ENCODE data around the gene DAGLA. TPM values are rescaled to one million over a fixed set of nuclear protein-coding genes. Genes with fewer than 3 reads are reported as not detected.

The DAGLA gene
- total RNA-seq, 1 experiment from 2014 or later: 8.6 TPM

GRCh38 chr11:61771195-61771894 lies 91.2 kb downstream of the DAGLA start:
- CTCF ChIA-PET: no interaction called here
- no peak for TF ChIP-seq EZH2phosphoT487 (IDR thresholded peaks at IDR 0.05; ENCODE audit: borderline replicate concordance, low read length)
- no peak for TF ChIP-seq EZH2 (IDR thresholded peaks at IDR 0.05; ENCODE audit: low read length, unreplicated experiment)
- no peak for TF ChIP-seq CTCF (conservative IDR thresholded peaks at IDR 0.05; ENCODE audit: low read depth, low read length)

GRCh38 chr11:61771985-61772455 lies 91.8 kb downstream of the DAGLA start:
- H2AFZ ChIP-seq (ENCODE audit: low read length): no peak overlapping the region
- no peaks in the 10 kb centered on the region for H3K27me3 ChIP-seq (ENCODE audit: low read length)
- ATAC-seq (no peak), DNase-seq (no peak)
- H3F3A ChIP-seq (ENCODE audit: low read length, unreplicated experiment): no peaks in the 10 kb centered on the region
- H3K27ac ChIP-seq (ENCODE audit: low read length): no peak overlapping the region
- TF ChIP-seq EZH2 (IDR thresholded peaks at IDR 0.05; ENCODE audit: low read length, unreplicated experiment) (no peak), CTCF (conservative IDR thresholded peaks at IDR 0.05; ENCODE audit: low read depth, low read length) (no peak), EZH2phosphoT487 (IDR thresholded peaks at IDR 0.05; ENCODE audit: borderline replicate concordance, low read length) (no peak)
- no peak overlapping the region for H3K9ac ChIP-seq (ENCODE audit: low read length)
- H3K4me3 ChIP-seq (ENCODE audit: low read length): no peak overlapping the region
- H3K4me1 ChIP-seq (ENCODE audit: insufficient read depth, low read length): no peaks in the 10 kb centered on the region
- no peaks in the 10 kb centered on the region for H3K79me2 ChIP-seq (ENCODE audit: low read length)
- H3K9me2 ChIP-seq (replicated peaks; ENCODE audit: low read length): no peaks in the 10 kb centered on the region
- no peaks in the 10 kb centered on the region for H3K9me3 ChIP-seq (ENCODE audit: low read length)
- no peaks in the 10 kb centered on the region for H3K36me3 ChIP-seq (ENCODE audit: low read depth, low read length)
- CTCF ChIA-PET: no interaction called here
- BruUV-seq (replicated peaks): no TSS peak
- intact Hi-C loops (cut with micrococcal nuclease): no loop called here
- no peaks in the 10 kb centered on the region for H4K20me1 ChIP-seq (ENCODE audit: low read length)
- H3K4me2 ChIP-seq (ENCODE audit: low read length): no peak overlapping the region
- POLR2A ChIA-PET (ENCODE audit: unreplicated experiment): no interaction called here

More at GRCh38 chr11:61771195-61771894, 91.2 kb downstream of the DAGLA start:
- Histone ChIP-seq H3K9ac (ENCODE audit: low read length) (no peak overlapping the region), H3K27me3 (ENCODE audit: low read length) (no peaks in the 10 kb centered on the region), H3K4me3 (ENCODE audit: low read length) (no peak overlapping the region), H3K4me1 (ENCODE audit: insufficient read depth, low read length) (no peaks in the 10 kb centered on the region), H3K36me3 (ENCODE audit: low read depth, low read length) (no peaks in the 10 kb centered on the region), H3K27ac (ENCODE audit: low read length) (no peak overlapping the region), H3K79me2 (ENCODE audit: low read length) (no peaks in the 10 kb centered on the region), H2AFZ (ENCODE audit: low read length) (no peak overlapping the region), H3K4me2 (ENCODE audit: low read length) (no peak overlapping the region), H3K9me3 (ENCODE audit: low read length) (no peaks in the 10 kb centered on the region), H3F3A (ENCODE audit: low read length, unreplicated experiment) (no peaks in the 10 kb centered on the region), H4K20me1 (ENCODE audit: low read length) (no peaks in the 10 kb centered on the region), H3K9me2 (replicated peaks; ENCODE audit: low read length) (no peaks in the 10 kb centered on the region)
- ATAC-seq: peak; percentile 12; the same call in 1 of the 2 replicates
- intact Hi-C loops (cut with micrococcal nuclease): no loop called here
- no peak for DNase-seq
- no TSS peak for BruUV-seq (replicated peaks)
- POLR2A ChIA-PET (ENCODE audit: unreplicated experiment): no interaction called here

GRCh38 chr11:61773356-61773755 lies 93.2 kb downstream of the DAGLA start:
- TF ChIP-seq EZH2 (IDR thresholded peaks at IDR 0.05; ENCODE audit: low read length, unreplicated experiment) (no peak), CTCF (conservative IDR thresholded peaks at IDR 0.05; ENCODE audit: low read depth, low read length) (no peak), EZH2phosphoT487 (IDR thresholded peaks at IDR 0.05; ENCODE audit: borderline replicate concordance, low read length) (no peak)
- no peak for ATAC-seq
- ChIA-PET POLR2A (ENCODE audit: unreplicated experiment) (interaction anchor here (0.7 kb wide), 1 partner anchor 27 kb away, joined by 31 read pairs; no protein-coding TSS in a partner anchor), CTCF (no interaction called here)
- no peak overlapping the region for H2AFZ ChIP-seq (ENCODE audit: low read length)
- no peak overlapping the region for H3K27ac ChIP-seq (ENCODE audit: low read length)
- H3K4me3 ChIP-seq (ENCODE audit: low read length): no peak overlapping the region
- H3K9me2 ChIP-seq (replicated peaks; ENCODE audit: low read length): no peaks in the 10 kb centered on the region
- H3K9me3 ChIP-seq (ENCODE audit: low read length): no peaks in the 10 kb centered on the region
- H3K27me3 ChIP-seq (ENCODE audit: low read length): no peaks in the 10 kb centered on the region
- no peaks in the 10 kb centered on the region for H4K20me1 ChIP-seq (ENCODE audit: low read length)
- H3K9ac ChIP-seq (ENCODE audit: low read length): no peak overlapping the region
- no peak overlapping the region for H3K4me2 ChIP-seq (ENCODE audit: low read length)
- no TSS peak for BruUV-seq (replicated peaks)
- H3K36me3 ChIP-seq (ENCODE audit: low read depth, low read length): no peaks in the 10 kb centered on the region
- H3F3A ChIP-seq (ENCODE audit: low read length, unreplicated experiment): no peaks in the 10 kb centered on the region
- no peaks in the 10 kb centered on the region for H3K79me2 ChIP-seq (ENCODE audit: low read length)
- no peaks in the 10 kb centered on the region for H3K4me1 ChIP-seq (ENCODE audit: insufficient read depth, low read length)
- no peak for DNase-seq
- intact Hi-C loops (cut with micrococcal nuclease): no loop called here

Measured in PC-3 (cell line).